Stimulated activated CD8-positive, alpha-beta memory T cell treated with anti-CD3 and anti-CD28 coated beads, Interleukin-2, amount 100 ng/mL, for 1 hour (primary cell): ENCODE measurements around the gene ADCY3.
A peak's percentile ranks its signal among the peaks of the same experiment; 100 is the strongest.

ENCODE experiments used
- DNase-seq, 2 donors: peaks; one replicate each; pipeline ENCODE4 v3.0.0-alpha.2; 2020; ENCODE audit warnings: low read depth in 2 of 2

Gene ADCY3

GRCh38 chr2:24925815-24926214 lies 5.8 kb upstream of the ADCY3 start:
- no peak for DNase-seq

- no peak for DNase-seq
These were observed 4.7 kb upstream of the ADCY3 start for GRCh38 chr2:24924732-24925131.

- no peak for DNase-seq
These were observed 4.2 kb upstream of the ADCY3 start for GRCh38 chr2:24924266-24924665.

- DNase-seq, result no peak
These were observed 3.1 kb upstream of the ADCY3 start for GRCh38 chr2:24923106-24923505.

- no peak for DNase-seq
These were observed 2.5 kb upstream of the ADCY3 start for GRCh38 chr2:24922556-24922955.

GRCh38 chr2:24920809-24921441 lies 888 bp upstream of the ADCY3 start:
- DNase-seq, result no peak

- no peak for DNase-seq
These were observed 435 bp downstream of the ADCY3 start for GRCh38 chr2:24919506-24920097.

- peak in 1 of 2 donors; percentile 38 for DNase-seq
These were observed 966 bp downstream of the ADCY3 start for GRCh38 chr2:24919037-24919505.

- DNase-seq, result no peak
These were observed 1.6 kb downstream of the ADCY3 start for GRCh38 chr2:24918326-24919036.

- DNase-seq, result no peak
These were observed 2.2 kb downstream of the ADCY3 start for GRCh38 chr2:24917731-24918325.

GRCh38 chr2:24917086-24917485 lies 3.0 kb downstream of the ADCY3 start:
- DNase-seq, result no peak

- DNase-seq, result no peak
These were observed 4.2 kb downstream of the ADCY3 start for GRCh38 chr2:24915796-24916195.

GRCh38 chr2:24915175-24915574 lies 4.9 kb downstream of the ADCY3 start:
- no peak for DNase-seq

- no peak for DNase-seq
These were observed 5.3 kb downstream of the ADCY3 start for GRCh38 chr2:24914713-24915112.

GRCh38 chr2:24913911-24914310 lies 6.1 kb downstream of the ADCY3 start:
- no peak for DNase-seq

- no peak for DNase-seq
These were observed 7.1 kb downstream of the ADCY3 start for GRCh38 chr2:24912986-24913385.

GRCh38 chr2:24912523-24912922 lies 7.5 kb downstream of the ADCY3 start:
- no peak for DNase-seq

- no peak for DNase-seq
These were observed 9.8 kb downstream of the ADCY3 start for GRCh38 chr2:24910245-24910644.

- DNase-seq, result no peak
These were observed 10.4 kb downstream of the ADCY3 start for GRCh38 chr2:24909555-24910177.

GRCh38 chr2:24908461-24908901 lies 11.6 kb downstream of the ADCY3 start:
- no peak for DNase-seq

- DNase-seq, result no peak
These were observed 12.9 kb downstream of the ADCY3 start for GRCh38 chr2:24907116-24907515.

- DNase-seq, result no peak
These were observed 13.6 kb downstream of the ADCY3 start for GRCh38 chr2:24906466-24906865.
